ENCODE results near the gene IL32.

The IL32 gene

GRCh38 chr16:3113765-3114479, 48.5 kb downstream of the IL32 start:
- DNase-seq (ENCODE audit: low read depth in 1 of 2, low spot score in 1 of 2), result no peak

DNA sequence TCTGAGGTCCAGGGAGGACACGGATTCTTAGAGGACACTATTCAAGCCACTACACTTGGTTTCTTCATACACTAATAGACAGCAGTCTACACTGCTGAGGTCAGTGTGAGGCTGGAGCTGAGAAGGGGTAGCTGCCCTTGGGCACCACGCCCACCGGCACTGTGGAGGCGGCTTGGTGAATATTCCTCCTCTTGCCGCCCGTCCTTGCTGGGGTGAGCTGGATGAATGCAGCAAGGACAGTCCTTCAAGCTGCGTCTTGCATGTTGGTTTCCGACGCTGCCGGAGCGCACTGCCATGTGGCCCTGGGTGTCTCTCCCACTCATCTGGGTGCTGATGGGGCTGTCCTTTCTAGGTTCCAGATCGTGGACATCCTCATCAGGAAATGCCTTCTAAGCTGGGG, 49.6 kb downstream of the IL32 start:
- DNase-seq (ENCODE audit: low read depth in 1 of 2, low spot score in 1 of 2), result no peak

DNA sequence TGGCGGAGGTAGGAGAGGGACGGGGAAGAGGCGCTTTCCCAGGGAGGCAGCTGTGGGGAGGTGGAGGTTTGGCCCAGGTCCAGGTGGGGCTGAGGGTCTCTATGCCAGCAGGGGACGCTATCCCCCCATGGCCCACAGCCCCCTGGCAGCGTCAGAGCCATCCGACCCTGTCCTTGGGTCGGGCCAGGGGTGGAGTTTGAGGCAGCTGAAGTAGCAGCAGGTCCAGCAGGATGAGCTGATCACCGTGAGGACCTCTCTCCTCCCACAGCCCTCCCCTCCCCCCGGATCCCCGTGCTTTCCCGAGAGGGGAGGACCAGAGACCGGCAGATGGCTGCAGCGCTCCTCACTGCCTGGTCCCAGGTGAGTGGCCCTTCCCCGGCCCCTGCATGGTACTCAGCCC, 50.1 kb downstream of the IL32 start:
- no peak for DNase-seq (ENCODE audit: low read depth in 1 of 2, low spot score in 1 of 2)

GRCh38 chr16:3118204-3118790, 52.9 kb downstream of the IL32 start:
- no peak for DNase-seq (ENCODE audit: low read depth in 1 of 2, low spot score in 1 of 2)

DNA sequence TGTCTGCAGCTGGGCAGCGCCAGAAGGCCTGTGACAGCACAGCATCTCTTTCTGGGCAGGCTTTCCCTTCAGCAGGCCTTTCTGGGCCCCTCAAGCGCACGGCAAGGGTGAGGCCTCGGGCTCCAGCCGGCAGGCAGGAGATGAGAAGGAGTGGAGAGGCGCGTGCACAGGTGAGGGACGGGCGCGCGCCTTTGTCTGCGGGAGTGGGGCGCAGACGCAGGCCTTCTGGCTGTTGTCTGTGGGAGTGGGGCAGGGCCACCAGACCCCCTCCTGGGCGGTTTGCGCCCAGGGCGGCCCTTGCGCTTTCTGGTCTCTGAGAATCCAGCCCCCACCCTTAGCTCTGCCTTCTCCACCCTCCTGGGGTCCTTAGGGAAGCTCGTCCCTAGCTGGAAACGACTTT, 53.4 kb downstream of the IL32 start:
- no peak for DNase-seq (ENCODE audit: low read depth in 1 of 2, low spot score in 1 of 2)
